ENCODE measurements around the gene GIMAP6. TPM values are rescaled to one million over a fixed set of nuclear protein-coding genes. Genes with fewer than 3 reads are reported as not detected.

The GIMAP6 gene
- total RNA-seq, 1 donor from 2014 or later = not detected

Other genes with a start within 250 kb of the GIMAP6 start
- gene GIMAP8, start 181.8 kb downstream of the GIMAP6 start, total RNA-seq (ENCODE audit: unreplicated experiment) = not detected
- not detected for gene GIMAP7, start 117.5 kb downstream of the GIMAP6 start, total RNA-seq (ENCODE audit: unreplicated experiment)
- gene GIMAP4, start 65.0 kb downstream of the GIMAP6 start, total RNA-seq (ENCODE audit: unreplicated experiment) = not detected
- gene GIMAP2, start 53.3 kb upstream of the GIMAP6 start, total RNA-seq (ENCODE audit: unreplicated experiment) = not detected
- gene GIMAP1, start 84.2 kb upstream of the GIMAP6 start, total RNA-seq (ENCODE audit: unreplicated experiment) = not detected
- not detected for gene GIMAP5, start 105.0 kb upstream of the GIMAP6 start, total RNA-seq (ENCODE audit: unreplicated experiment)
- 0.44 TPM for gene TMEM176B, start 168.0 kb upstream of the GIMAP6 start, total RNA-seq (ENCODE audit: unreplicated experiment)
- gene TMEM176A, start 168.4 kb upstream of the GIMAP6 start, total RNA-seq (ENCODE audit: unreplicated experiment) = 1.3 TPM
- gene AOC1, start 220.1 kb upstream of the GIMAP6 start, total RNA-seq (ENCODE audit: unreplicated experiment) = not detected